Kidney (tissue), 14 donors: Measurements from ENCODE around the gene COX7B. TPM values are rescaled to one million over a fixed set of nuclear protein-coding genes. Genes with fewer than 3 reads are reported as not detected.
"Not testable (repeated sequence)": the region's sequence is repeated elsewhere in the genome, so short reads cannot be mapped to it uniquely, and the experiment has no call there.

Experiments used
- DNase-seq, 5 donors: peaks; one replicate each; pipeline ENCODE4 v3.0.0-alpha.2; 2013 to 2020
- FAIRE-seq: peaks from 2 replicates; lab custom pipeline; 2012; peaks lifted over from hg19 to GRCh38; lab: Jason Lieb, UNC
- H3K27ac ChIP-seq, 2 donors: one replicate each; pipeline ENCODE4 v1.7.0; 2013; ENCODE audit warnings: low read depth in 2 of 2, low read length in 2 of 2, inconsistent platforms in 1 of 2
- H3K27me3 ChIP-seq: one replicate; pipeline ENCODE4 v1.7.1; 2013; ENCODE audit warnings: low read length, inconsistent platforms; ENCODE audit not compliant: control insufficient read depth, insufficient read depth
- H3K36me3 ChIP-seq, 3 donors: one replicate each; pipeline versions ENCODE4 v1.7.0 to v1.7.1; 2013; ENCODE audit warnings: low read length in 3 of 3, control low read depth in 1 of 3, inconsistent platforms in 1 of 3; ENCODE audit not compliant: insufficient read depth in 3 of 3, control insufficient read depth in 2 of 3
- H3K4me1 ChIP-seq, 3 donors: one replicate each; pipeline versions ENCODE4 v1.7.0 to v1.7.1; 2013; ENCODE audit warnings: low read length in 3 of 3, inconsistent platforms in 1 of 3, low read depth in 1 of 3; ENCODE audit not compliant: control insufficient read depth in 2 of 3, insufficient read depth in 2 of 3
- H3K4me3 ChIP-seq, 3 donors: one replicate each; pipeline versions ENCODE4 v1.7.0 to v1.8.1; 2013; ENCODE audit warnings: low read length in 3 of 3, control low read depth in 1 of 3, inconsistent platforms in 1 of 3
- H3K9ac ChIP-seq, 3 donors: one replicate each; pipeline versions ENCODE4 v1.7.0 to v1.7.1; 2013; ENCODE audit warnings: low read length in 3 of 3, control low read depth in 1 of 3, inconsistent platforms in 1 of 3
- H3K9me3 ChIP-seq, 3 donors: one replicate each; pipeline versions ENCODE4 v1.7.0 to v1.7.1; 2013; ENCODE audit warnings: low read length in 3 of 3, control low read depth in 1 of 3, inconsistent platforms in 1 of 3; ENCODE audit not compliant: control insufficient read depth in 2 of 3, insufficient read depth in 1 of 3
- intact Hi-C: fragments of 100-400 bp; cut with DNase I; formaldehyde crosslinking; loops from one replicate; pipeline ENCODE4 v1.11.1; 2022
- polyA plus RNA-seq: library from polyadenylated mRNA; stranded (reverse); fragments of 350-450 nt; fragmentation: Illumina TruSeq; extraction: RNeasy Lipid Tissue Mini Kit (QIAGEN cat#74804); gene quantifications from one replicate; pipeline ENCODE4 v1.2.3, GENCODE V29; 2014; ENCODE audit warnings: low read depth, low replicate concordance; ENCODE audit not compliant: insufficient read depth
- total RNA-seq: library from RNA; stranded (reverse); fragmentation: NEBNext Ultra II Directional; extraction: Animal tissue kit (Norgen Biotek cat#: 25700); gene quantifications from one replicate; pipeline ENCODE4 v1.2.1, GENCODE V29; 2021
- TF ChIP-seq, protein P1 (sequence below): IDR thresholded peaks from 3 replicates; pipeline ENCODE4 v1.5.1; 2012; ENCODE audit warnings: mild to moderate bottlenecking, moderate library complexity, borderline replicate concordance; ENCODE audit not compliant: insufficient read depth; ENCODE audit errors: extremely low read depth
- donor health status: control.
- donor health status: control.
- donor health status: control.
- donor health status: control.
- donor health status: control.
- donor health status: DM: yes; HTN: yes; CAD: no.
- donor health status: Normal renal cell carcinoma (clear cell type).

The COX7B gene
- total and polyA plus RNA-seq, 2 donors from 2014 or later = 233 to 1,977 TPM

DNA sequence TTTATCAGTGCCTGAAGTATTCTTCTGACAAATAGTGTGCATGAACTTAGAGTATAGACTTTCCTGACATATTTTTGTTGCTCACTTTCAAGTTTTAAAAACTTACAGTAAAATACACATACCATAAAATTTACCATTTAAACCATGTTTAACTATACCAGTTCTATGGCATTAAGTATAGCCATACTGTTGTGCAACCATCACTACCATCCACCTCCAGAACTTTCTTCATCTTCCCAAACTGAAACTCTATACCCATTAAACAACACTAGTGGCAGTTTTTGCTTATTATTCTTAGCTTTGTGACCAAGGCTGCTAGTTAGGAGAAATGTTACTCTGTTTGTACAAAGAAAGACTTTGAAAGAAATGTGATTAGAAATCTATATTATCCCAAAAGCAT, 37.0 kb downstream of the COX7B start:
- no peaks in the 10 kb centered on the region for H3K36me3 ChIP-seq
- no peak for FAIRE-seq
- H3K9ac ChIP-seq = no peak overlapping the region
- H3K27me3 ChIP-seq = no peaks in the 10 kb centered on the region
- H3K27ac ChIP-seq = no peak overlapping the region
- intact Hi-C loops = no loop called here
- TF ChIP-seq, protein P1, sequence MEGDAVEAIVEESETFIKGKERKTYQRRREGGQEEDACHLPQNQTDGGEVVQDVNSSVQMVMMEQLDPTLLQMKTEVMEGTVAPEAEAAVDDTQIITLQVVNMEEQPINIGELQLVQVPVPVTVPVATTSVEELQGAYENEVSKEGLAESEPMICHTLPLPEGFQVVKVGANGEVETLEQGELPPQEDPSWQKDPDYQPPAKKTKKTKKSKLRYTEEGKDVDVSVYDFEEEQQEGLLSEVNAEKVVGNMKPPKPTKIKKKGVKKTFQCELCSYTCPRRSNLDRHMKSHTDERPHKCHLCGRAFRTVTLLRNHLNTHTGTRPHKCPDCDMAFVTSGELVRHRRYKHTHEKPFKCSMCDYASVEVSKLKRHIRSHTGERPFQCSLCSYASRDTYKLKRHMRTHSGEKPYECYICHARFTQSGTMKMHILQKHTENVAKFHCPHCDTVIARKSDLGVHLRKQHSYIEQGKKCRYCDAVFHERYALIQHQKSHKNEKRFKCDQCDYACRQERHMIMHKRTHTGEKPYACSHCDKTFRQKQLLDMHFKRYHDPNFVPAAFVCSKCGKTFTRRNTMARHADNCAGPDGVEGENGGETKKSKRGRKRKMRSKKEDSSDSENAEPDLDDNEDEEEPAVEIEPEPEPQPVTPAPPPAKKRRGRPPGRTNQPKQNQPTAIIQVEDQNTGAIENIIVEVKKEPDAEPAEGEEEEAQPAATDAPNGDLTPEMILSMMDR = no peak
- DNase-seq = no peak
- no peak overlapping the region for H3K4me3 ChIP-seq
- H3K4me1 ChIP-seq = no peaks in the 10 kb centered on the region
- H3K9me3 ChIP-seq = no peaks in the 10 kb centered on the region

DNA sequence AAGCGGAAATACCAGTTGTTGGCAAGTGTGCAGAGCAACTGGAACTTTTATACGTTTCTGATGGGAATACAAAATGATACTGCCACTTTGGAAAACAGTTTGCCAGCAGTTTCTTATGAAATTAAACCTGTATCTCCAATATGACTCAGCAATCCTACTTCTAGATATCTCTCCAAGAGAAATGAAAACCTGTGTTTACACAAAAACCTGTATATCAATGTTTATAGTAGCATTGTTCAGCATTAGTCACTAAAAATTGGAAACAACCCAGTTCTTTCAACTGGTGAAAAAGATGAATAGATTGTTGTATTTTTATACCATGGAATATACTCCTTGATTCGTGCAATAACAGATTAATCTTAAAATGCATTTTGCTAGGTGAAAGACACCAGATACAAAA, 38.0 kb downstream of the COX7B start:
- Histone ChIP-seq H3K9ac (no peak overlapping the region), H3K9me3 (no peaks in the 10 kb centered on the region), H3K27me3 (no peaks in the 10 kb centered on the region), H3K36me3 (no peaks in the 10 kb centered on the region), H3K4me1 (no peaks in the 10 kb centered on the region), H3K27ac (no peak overlapping the region), H3K4me3 (no peak overlapping the region)
- FAIRE-seq (peak; percentile 56), DNase-seq (no peak)
- intact Hi-C loops = no loop called here
- TF ChIP-seq, protein P1 = no peak

DNA sequence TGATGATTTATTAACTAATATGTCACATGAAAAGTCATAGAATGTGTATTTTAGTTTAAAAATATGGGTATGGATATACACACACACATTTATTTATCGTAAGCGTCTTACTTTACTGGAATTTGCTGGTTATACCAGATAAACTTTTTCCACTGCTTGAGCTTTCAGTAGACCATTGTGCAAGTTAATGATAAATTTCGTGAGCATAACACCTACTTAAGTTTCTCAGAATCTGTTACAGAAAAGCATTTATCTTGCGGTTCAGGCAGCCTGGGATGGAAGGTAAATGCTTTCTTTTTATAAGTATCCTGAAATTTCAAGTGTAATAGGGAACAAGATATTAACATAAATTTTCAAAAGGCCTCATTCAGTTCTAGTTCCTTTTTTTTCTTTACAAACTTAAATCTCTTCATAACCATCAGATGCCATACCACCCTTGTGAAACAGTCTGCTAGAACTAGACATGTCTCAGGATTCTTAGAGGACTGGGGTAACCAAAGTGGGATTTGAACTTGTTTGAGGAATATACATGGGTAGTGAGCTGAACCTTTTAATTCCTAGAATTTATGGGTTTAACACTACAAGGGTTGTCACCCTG, 38.9 kb downstream of the COX7B start:
- Histone ChIP-seq H3K27me3 (no peaks in the 10 kb centered on the region), H3K9ac (no peak overlapping the region), H3K4me3 (no peak overlapping the region), H3K9me3 (no peaks in the 10 kb centered on the region), H3K36me3 (no peaks in the 10 kb centered on the region), H3K4me1 (no peaks in the 10 kb centered on the region), H3K27ac (no peak overlapping the region)
- TF ChIP-seq, protein P1 = no peak
- intact Hi-C loops = no loop called here
- DNase-seq = peak in 1 of 5 donors; percentile 3
- peak; percentile 84 for FAIRE-seq

- not testable (repeated sequence) for FAIRE-seq, DNase-seq
Observed at GRCh38 chrX:77945031-77945430, 45.8 kb downstream of the COX7B start.

More at GRCh38 chrX:77945031-77945430, 45.8 kb downstream of the COX7B start:
- H3K27me3 ChIP-seq, H3K4me3 ChIP-seq, intact Hi-C loops, H3K9me3 ChIP-seq, H3K4me1 ChIP-seq, H3K27ac ChIP-seq, H3K36me3 ChIP-seq, H3K9ac ChIP-seq: not testable (repeated sequence)
